Activated T-helper 1 cell treated with Interleukin-2 at 50 U/mL for 16 hours (primary cell): ENCODE measurements around the gene PER2.
A peak's percentile ranks its signal among the peaks of the same experiment; 100 is the strongest.
"Not testable (repeated sequence)": the region's sequence is repeated elsewhere in the genome, so short reads cannot be mapped to it uniquely, and the experiment has no call there.

Experiments
- DNase-seq: peaks from one replicate; pipeline ENCODE4 v3.0.0-alpha.2; 2020; ENCODE audit warnings: low read depth

PER2 gene

GRCh38 chr2:238287737-238288649 lies at the start of gene PER2:
Gene PER2, minus strand, starts transcription at chr2:238288610. Its CDS starts 10,674 bp downstream, at chr2:238277936.
- DNase-seq = no peak

- no peak for DNase-seq
Observed at GRCh38 chr2:238337846-238338245, 49.4 kb upstream of the PER2 start.

GRCh38 chr2:238336793-238337444 lies 48.5 kb upstream of the PER2 start:
- DNase-seq = no peak

- no peak for DNase-seq
Observed at GRCh38 chr2:238336151-238336550, 47.7 kb upstream of the PER2 start.

GRCh38 chr2:238335591-238335990 lies 47.2 kb upstream of the PER2 start:
- DNase-seq = not testable (repeated sequence)

GRCh38 chr2:238334885-238335284 lies 46.5 kb upstream of the PER2 start:
- no peak for DNase-seq

- DNase-seq = no peak
Observed at GRCh38 chr2:238331916-238332315, 43.5 kb upstream of the PER2 start.

GRCh38 chr2:238330391-238330790 lies 42.0 kb upstream of the PER2 start:
- DNase-seq = no peak

- no peak for DNase-seq
Observed at GRCh38 chr2:238327751-238328150, 39.3 kb upstream of the PER2 start.

GRCh38 chr2:238326801-238327365 lies 38.5 kb upstream of the PER2 start:
- no peak for DNase-seq

- no peak for DNase-seq
Observed at GRCh38 chr2:238325694-238326093, 37.3 kb upstream of the PER2 start.

GRCh38 chr2:238324248-238324647 lies 35.8 kb upstream of the PER2 start:
- DNase-seq = not testable (repeated sequence)

- no peak for DNase-seq
Observed at GRCh38 chr2:238322001-238322411, 33.6 kb upstream of the PER2 start.

GRCh38 chr2:238321467-238321866 lies 33.1 kb upstream of the PER2 start:
- no peak for DNase-seq

- no peak for DNase-seq
Observed at GRCh38 chr2:238320648-238321281, 32.4 kb upstream of the PER2 start.

- peak; percentile 80 for DNase-seq
Observed at GRCh38 chr2:238320246-238320647, 31.8 kb upstream of the PER2 start, which contains the start of gene TRAF3IP1. Gene TRAF3IP1, plus strand, starts transcription at chr2:238320518. Its CDS starts 145 bp downstream, at chr2:238320663.

GRCh38 chr2:238315031-238315595 lies 26.7 kb upstream of the PER2 start:
- DNase-seq = no peak

GRCh38 chr2:238314576-238314975 lies 26.2 kb upstream of the PER2 start:
- no peak for DNase-seq

GRCh38 chr2:238313991-238314350 lies 25.6 kb upstream of the PER2 start:
- DNase-seq = no peak

GRCh38 chr2:238313289-238313990 lies 25.0 kb upstream of the PER2 start:
- no peak for DNase-seq

GRCh38 chr2:238310721-238311120 lies 22.3 kb upstream of the PER2 start:
- not testable (repeated sequence) for DNase-seq
